Activated B cell treated with CpG ODN at 0.5 μM for 24 hours (primary cell): ENCODE measurements around the gene MATCAP1. TPM values are rescaled to one million over a fixed set of nuclear protein-coding genes. Genes with fewer than 3 reads are reported as not detected.

Experiments used
- ATAC-seq: fragments of 200-7000 bp; cut with Tn5 transposase; one replicate; pipeline ENCODE4 v1.10.0; 2021; ENCODE audit warnings: low read depth, mild to moderate bottlenecking, moderate library complexity
- CTCF ChIA-PET: fragments of 350-600 bp; sonication (Branson Sonifier 250); formaldehyde crosslinking; loops from one replicate; lab custom pipeline; 2021; ENCODE audit warnings: antibody characterized with exemption; lab: Charles Lee
- POLR2A ChIA-PET: fragments of 350-600 bp; sonication (Branson Sonifier 250); formaldehyde crosslinking; loops from one replicate; lab custom pipeline; 2021; ENCODE audit warnings: antibody characterized with exemption; lab: Charles Lee
- DNase-seq: peaks from one replicate; pipeline ENCODE4 v3.0.0; 2022
- H3K27ac Mint-ChIP-seq: one replicate; pipeline ENCODE4 v1.8.0; 2020; ENCODE audit warnings: mixed read lengths
- H3K27me3 Mint-ChIP-seq: one replicate; pipeline ENCODE4 v1.8.0; 2021; ENCODE audit warnings: mixed read lengths
- H3K36me3 Mint-ChIP-seq: one replicate; pipeline ENCODE4 v1.8.0; 2021; ENCODE audit warnings: low read depth, mixed read lengths
- H3K4me1 Mint-ChIP-seq: one replicate; pipeline ENCODE4 v1.8.0; 2021; ENCODE audit warnings: mixed read lengths
- H3K4me3 Mint-ChIP-seq: one replicate; pipeline ENCODE4 v1.8.0; 2020; ENCODE audit warnings: mild to moderate bottlenecking, mixed read lengths
- H3K9me3 Mint-ChIP-seq: one replicate; pipeline ENCODE4 v1.8.0; 2020; ENCODE audit warnings: mixed read lengths
- CTCF ChIP-seq: fragments of 200-600 bp; IDR thresholded peaks from one replicate; pipeline ENCODE4 v1.8.0; 2022; ENCODE audit warnings: antibody characterized with exemption, mild to moderate bottlenecking
- intact Hi-C: fragments of 100-400 bp; cut with micrococcal nuclease; formaldehyde crosslinking; loops from one replicate; pipeline ENCODE4 v1.15.1; 2024
- total RNA-seq: library from RNA; stranded (reverse); gene quantifications from 2 replicates; pipeline ENCODE4 v1.2.3, GENCODE V29; 2022

The MATCAP1 gene
- total RNA-seq, 1 donor from 2014 or later: 18.7 TPM

- H3K4me3 Mint-ChIP-seq: no peak overlapping the region
- TF ChIP-seq CTCF: no peak
- H3K36me3 Mint-ChIP-seq: no peaks in the 10 kb centered on the region
- no peaks in the 10 kb centered on the region for H3K4me1 Mint-ChIP-seq
- H3K27ac Mint-ChIP-seq: no peak overlapping the region
- no peaks in the 10 kb centered on the region for H3K9me3 Mint-ChIP-seq
- CTCF ChIA-PET: no interaction called here
- ATAC-seq (no peak), DNase-seq (no peak)
- H3K27me3 Mint-ChIP-seq: no peaks in the 10 kb centered on the region
- POLR2A ChIA-PET: interaction anchor here (0.6 kb wide), 1 partner anchor 31 kb away, joined by 3 read pairs; no protein-coding TSS in a partner anchor
- intact Hi-C loops: no loop called here
Observed at GRCh38 chr16:67212766-67213165, 29.0 kb upstream of the MATCAP1 start.

- no peak for TF ChIP-seq CTCF
- Mint-ChIP-seq H3K27ac (no peak overlapping the region), H3K4me1 (no peaks in the 10 kb centered on the region), H3K36me3 (no peaks in the 10 kb centered on the region), H3K9me3 (no peaks in the 10 kb centered on the region), H3K4me3 (no peak overlapping the region), H3K27me3 (no peaks in the 10 kb centered on the region)
- intact Hi-C loops: no loop called here
- ChIA-PET CTCF (no interaction called here), POLR2A (no interaction called here)
- DNase-seq: no peak
- no peak for ATAC-seq
Observed at GRCh38 chr16:67211674-67212073, 27.9 kb upstream of the MATCAP1 start.

- H3K9me3 Mint-ChIP-seq: no peaks in the 10 kb centered on the region
- no peaks in the 10 kb centered on the region for H3K27me3 Mint-ChIP-seq
- peaks cover 3% of the 10 kb centered on the region for H3K36me3 Mint-ChIP-seq
- H3K4me1 Mint-ChIP-seq: no peaks in the 10 kb centered on the region
- intact Hi-C loops: no loop called here
- no peak for TF ChIP-seq CTCF
- ChIA-PET POLR2A (no interaction called here), CTCF (no interaction called here)
- ATAC-seq (no peak), DNase-seq (no peak)
- no peak overlapping the region for H3K27ac Mint-ChIP-seq
- no peak overlapping the region for H3K4me3 Mint-ChIP-seq
Observed at GRCh38 chr16:67210069-67210937, 26.5 kb upstream of the MATCAP1 start.

- Mint-ChIP-seq H3K27ac (no peak overlapping the region), H3K9me3 (no peaks in the 10 kb centered on the region), H3K27me3 (no peaks in the 10 kb centered on the region), H3K36me3 (peaks cover 5% of the 10 kb centered on the region), H3K4me1 (no peaks in the 10 kb centered on the region), H3K4me3 (no peak overlapping the region)
- intact Hi-C loops: no loop called here
- ATAC-seq (no peak), DNase-seq (no peak)
- POLR2A ChIA-PET: no interaction called here
- CTCF ChIA-PET: no interaction called here
- no peak for TF ChIP-seq CTCF
Observed at GRCh38 chr16:67209565-67209964, 25.8 kb upstream of the MATCAP1 start.

- H3K9me3 Mint-ChIP-seq: no peaks in the 10 kb centered on the region
- ChIA-PET CTCF (no interaction called here), POLR2A (interaction anchor here (0.6 to 1.4 kb wide), 2 partner anchors 19 to 302 kb away, joined by 4 to 5 read pairs; partner anchors contain the start of gene TMEM208)
- H3K36me3 Mint-ChIP-seq: peaks cover 15% of the 10 kb centered on the region
- intact Hi-C loops: no loop called here
- no peak for DNase-seq
- no peak for ATAC-seq
- no peak for TF ChIP-seq CTCF
- H3K27ac Mint-ChIP-seq: no peak overlapping the region
- no peaks in the 10 kb centered on the region for H3K27me3 Mint-ChIP-seq
- H3K4me1 Mint-ChIP-seq: no peaks in the 10 kb centered on the region
- H3K4me3 Mint-ChIP-seq: no peak overlapping the region
Observed at GRCh38 chr16:67208154-67208896, 24.6 kb upstream of the MATCAP1 start.
